Stomach (tissue), 4 donors: ENCODE measurements around the gene FAM131A.

ENCODE experiments used
- POLR2AphosphoS5 ChIP-seq, 3 donors: sonication (generic); formaldehyde crosslinking; IDR thresholded peaks; one replicate each; pipeline ENCODE4 v1.6.1; 2016; ENCODE audit warnings: antibody characterized with exemption in 3 of 3
- TF ChIP-seq, protein P1 (sequence below), 7 experiments: fragments of 450-650 bp in 4 of 7; fragments of 200-600 bp in 3 of 7; sonication (generic) in 3 of 7; IDR thresholded peaks; one replicate each; pipeline ENCODE4 v1.5.1; 2016 to 2019; ENCODE audit warnings: antibody characterized with exemption in 7 of 7, control low read depth in 2 of 7, mild to moderate bottlenecking in 1 of 7

DNA sequence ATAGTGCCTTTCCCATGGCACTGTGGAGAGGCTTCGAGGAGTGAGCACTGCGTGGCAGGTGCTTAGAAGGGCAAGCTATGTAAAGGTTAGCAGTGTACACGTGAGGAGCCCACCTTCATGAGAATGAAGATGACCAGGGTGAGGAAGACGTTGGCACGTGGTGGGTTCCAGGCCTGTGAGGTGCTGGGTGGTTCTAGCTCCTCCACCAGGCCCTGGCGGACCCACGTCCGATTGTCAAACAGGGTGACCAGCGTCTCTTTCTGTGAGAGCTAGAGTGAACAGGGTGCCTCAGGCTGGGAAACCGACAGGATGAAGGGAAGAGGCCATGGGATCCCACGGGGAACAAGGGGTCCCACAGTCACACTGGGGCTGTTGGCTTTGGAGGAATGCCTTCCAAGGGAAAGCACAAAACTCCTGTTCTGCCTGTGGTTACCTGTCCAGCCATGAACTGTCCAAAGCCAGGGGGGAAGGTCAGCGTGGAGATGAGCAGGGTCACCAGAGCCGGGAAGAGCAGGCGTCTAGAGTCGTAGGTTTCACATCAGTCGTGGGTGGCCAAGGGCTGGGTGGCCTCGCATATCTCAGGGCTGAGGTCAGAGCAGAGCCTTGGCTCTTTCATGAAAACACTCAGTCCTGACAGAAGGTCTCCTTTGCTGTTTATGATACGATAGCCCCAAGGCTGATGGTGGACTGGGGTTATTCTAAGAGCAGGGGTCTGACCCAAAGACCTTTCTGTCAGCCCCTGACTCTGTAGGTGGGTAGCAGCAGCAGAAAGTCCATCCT, 18.1 kb downstream of the FAM131A start:
- TF ChIP-seq, protein P1, sequence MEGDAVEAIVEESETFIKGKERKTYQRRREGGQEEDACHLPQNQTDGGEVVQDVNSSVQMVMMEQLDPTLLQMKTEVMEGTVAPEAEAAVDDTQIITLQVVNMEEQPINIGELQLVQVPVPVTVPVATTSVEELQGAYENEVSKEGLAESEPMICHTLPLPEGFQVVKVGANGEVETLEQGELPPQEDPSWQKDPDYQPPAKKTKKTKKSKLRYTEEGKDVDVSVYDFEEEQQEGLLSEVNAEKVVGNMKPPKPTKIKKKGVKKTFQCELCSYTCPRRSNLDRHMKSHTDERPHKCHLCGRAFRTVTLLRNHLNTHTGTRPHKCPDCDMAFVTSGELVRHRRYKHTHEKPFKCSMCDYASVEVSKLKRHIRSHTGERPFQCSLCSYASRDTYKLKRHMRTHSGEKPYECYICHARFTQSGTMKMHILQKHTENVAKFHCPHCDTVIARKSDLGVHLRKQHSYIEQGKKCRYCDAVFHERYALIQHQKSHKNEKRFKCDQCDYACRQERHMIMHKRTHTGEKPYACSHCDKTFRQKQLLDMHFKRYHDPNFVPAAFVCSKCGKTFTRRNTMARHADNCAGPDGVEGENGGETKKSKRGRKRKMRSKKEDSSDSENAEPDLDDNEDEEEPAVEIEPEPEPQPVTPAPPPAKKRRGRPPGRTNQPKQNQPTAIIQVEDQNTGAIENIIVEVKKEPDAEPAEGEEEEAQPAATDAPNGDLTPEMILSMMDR (IDR thresholded peaks at IDR 0.05) = no peak
- no peak for TF ChIP-seq POLR2AphosphoS5 (IDR thresholded peaks at IDR 0.05)
